GM23338 (cell line): ENCODE results near the gene GSTA1.
"Not testable (repeated sequence)": the region's sequence is repeated elsewhere in the genome, so short reads cannot be mapped to it uniquely, and the experiment has no call there.

Experiments used
- CTCF ChIP-seq, 2 experiments: fragments of 200-600 bp in 1 of 2; sonication (generic) in 1 of 2; conservative IDR thresholded peaks; 2 replicates each; pipeline versions ENCODE4 v1.5.1 to v1.6.1; 2016 to 2017; ENCODE audit warnings: antibody characterized with exemption in 2 of 2, low read depth in 2 of 2, mild to moderate bottlenecking in 2 of 2, moderate library complexity in 1 of 2
- EZH2 ChIP-seq: fragments of 200-600 bp; sonication (generic); IDR thresholded peaks from one replicate; pipeline ENCODE4 v1.8.0; 2017; ENCODE audit warnings: antibody characterized with exemption, mild to moderate bottlenecking, low read depth; ENCODE audit not compliant: unreplicated experiment
- POLR2AphosphoS5 ChIP-seq: IDR thresholded peaks from 2 replicates; pipeline ENCODE4 v1.6.1; 2016; ENCODE audit warnings: antibody characterized with exemption, low read depth
- TF ChIP-seq, protein P1 (sequence below): IDR thresholded peaks from one replicate; pipeline ENCODE4 v1.6.1; 2018; ENCODE audit warnings: antibody characterized with exemption; ENCODE audit not compliant: unreplicated experiment

GRCh38 chr6:52794366-52794765 is 9.2 kb downstream of the GSTA1 start:
- not testable (repeated sequence) for TF ChIP-seq CTCF (conservative IDR thresholded peaks at IDR 0.05; ENCODE audit: low read depth in 2 of 2); EZH2; POLR2AphosphoS5
- TF ChIP-seq, protein P1, sequence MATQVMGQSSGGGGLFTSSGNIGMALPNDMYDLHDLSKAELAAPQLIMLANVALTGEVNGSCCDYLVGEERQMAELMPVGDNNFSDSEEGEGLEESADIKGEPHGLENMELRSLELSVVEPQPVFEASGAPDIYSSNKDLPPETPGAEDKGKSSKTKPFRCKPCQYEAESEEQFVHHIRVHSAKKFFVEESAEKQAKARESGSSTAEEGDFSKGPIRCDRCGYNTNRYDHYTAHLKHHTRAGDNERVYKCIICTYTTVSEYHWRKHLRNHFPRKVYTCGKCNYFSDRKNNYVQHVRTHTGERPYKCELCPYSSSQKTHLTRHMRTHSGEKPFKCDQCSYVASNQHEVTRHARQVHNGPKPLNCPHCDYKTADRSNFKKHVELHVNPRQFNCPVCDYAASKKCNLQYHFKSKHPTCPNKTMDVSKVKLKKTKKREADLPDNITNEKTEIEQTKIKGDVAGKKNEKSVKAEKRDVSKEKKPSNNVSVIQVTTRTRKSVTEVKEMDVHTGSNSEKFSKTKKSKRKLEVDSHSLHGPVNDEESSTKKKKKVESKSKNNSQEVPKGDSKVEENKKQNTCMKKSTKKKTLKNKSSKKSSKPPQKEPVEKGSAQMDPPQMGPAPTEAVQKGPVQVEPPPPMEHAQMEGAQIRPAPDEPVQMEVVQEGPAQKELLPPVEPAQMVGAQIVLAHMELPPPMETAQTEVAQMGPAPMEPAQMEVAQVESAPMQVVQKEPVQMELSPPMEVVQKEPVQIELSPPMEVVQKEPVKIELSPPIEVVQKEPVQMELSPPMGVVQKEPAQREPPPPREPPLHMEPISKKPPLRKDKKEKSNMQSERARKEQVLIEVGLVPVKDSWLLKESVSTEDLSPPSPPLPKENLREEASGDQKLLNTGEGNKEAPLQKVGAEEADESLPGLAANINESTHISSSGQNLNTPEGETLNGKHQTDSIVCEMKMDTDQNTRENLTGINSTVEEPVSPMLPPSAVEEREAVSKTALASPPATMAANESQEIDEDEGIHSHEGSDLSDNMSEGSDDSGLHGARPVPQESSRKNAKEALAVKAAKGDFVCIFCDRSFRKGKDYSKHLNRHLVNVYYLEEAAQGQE, result not testable (repeated sequence)
